K562 (cell line): ENCODE measurements around the gene DLK2.

Experiments
- ATF1 ChIP-seq, 2 experiments: fragments of 450-650 bp in 1 of 2; IDR thresholded peaks; 2 replicates each; pipeline ENCODE4 v1.6.1; 2016; ENCODE audit warnings: missing compliant biosample characterization in 1 of 2, missing genetic modification characterization in 1 of 2
- CREB1 ChIP-seq, 2 experiments: sonication (generic) in 1 of 2; formaldehyde crosslinking in 1 of 2; IDR thresholded peaks; 2 replicates each; pipeline versions ENCODE4 v1.6.1 to v1.8.0; 2012 to 2022; ENCODE audit warnings: inconsistent platforms in 1 of 2, mild to moderate bottlenecking in 1 of 2, missing genetic modification reagents in 1 of 2, moderate library complexity in 1 of 2
- GATAD2A ChIP-seq: fragments of 450-650 bp; IDR thresholded peaks from 2 replicates; pipeline ENCODE4 v1.6.1; 2017
- HDAC1 ChIP-seq, 2 experiments: fragments of 450-650 bp; IDR thresholded peaks; 2 replicates each; pipeline ENCODE4 v1.6.1; 2016 to 2017; ENCODE audit warnings: inconsistent platforms in 1 of 2, mild to moderate bottlenecking in 1 of 2, moderate library complexity in 1 of 2
- NFYB ChIP-seq: IDR thresholded peaks from 2 replicates; pipeline ENCODE4 v1.6.1; 2011; ENCODE audit warnings: mild to moderate bottlenecking, moderate library complexity; ENCODE audit not compliant: insufficient read length; ENCODE audit errors: extremely low read depth
- SIRT6 ChIP-seq: IDR thresholded peaks from one replicate; pipeline ENCODE4 v1.6.1; 2012; ENCODE audit warnings: low read depth, mild to moderate bottlenecking, control low read depth, inconsistent platforms, low read length, moderate library complexity
- SIX5 ChIP-seq, 2 experiments: IDR thresholded peaks; 2 replicates each; pipeline ENCODE4 v1.6.1; 2011; ENCODE audit warnings: low read length in 2 of 2, borderline replicate concordance in 1 of 2, low read depth in 1 of 2, mild to moderate bottlenecking in 1 of 2, moderate library complexity in 1 of 2; ENCODE audit not compliant: insufficient read depth in 1 of 2
- ZNF324 ChIP-seq: fragments of 250-450 bp; sonication (Bioruptor Pico); IDR thresholded peaks from 2 replicates; pipeline ENCODE4 v1.4.0; 2020; ENCODE audit warnings: mild to moderate bottlenecking
- TF ChIP-seq, protein P1 (sequence below), 3 experiments: IDR thresholded peaks in 2 of 3; conservative IDR thresholded peaks in 1 of 3; 2 replicates each; pipeline ENCODE4 v1.5.1; 2011 to 2012; ENCODE audit warnings: low read length in 3 of 3, mild to moderate bottlenecking in 3 of 3, control low read depth in 2 of 3, improper control_type of control experiment in 1 of 3, inconsistent platforms in 1 of 3, low read depth in 1 of 3, mixed read lengths in 1 of 3, moderate library complexity in 1 of 3; ENCODE audit not compliant: insufficient read depth in 2 of 3
- TF ChIP-seq, protein P2 (sequence below): fragments of 250-450 bp; sonication (Bioruptor Pico); IDR thresholded peaks from 2 replicates; pipeline ENCODE4 v1.8.0; 2021; ENCODE audit warnings: moderate library complexity, mild to moderate bottlenecking, inconsistent platforms
- TF ChIP-seq, protein P3 (sequence below): fragments of 250-450 bp; sonication (Bioruptor Pico); IDR thresholded peaks from 2 replicates; pipeline ENCODE4 v1.8.0; 2022; ENCODE audit warnings: inconsistent platforms

DNA sequence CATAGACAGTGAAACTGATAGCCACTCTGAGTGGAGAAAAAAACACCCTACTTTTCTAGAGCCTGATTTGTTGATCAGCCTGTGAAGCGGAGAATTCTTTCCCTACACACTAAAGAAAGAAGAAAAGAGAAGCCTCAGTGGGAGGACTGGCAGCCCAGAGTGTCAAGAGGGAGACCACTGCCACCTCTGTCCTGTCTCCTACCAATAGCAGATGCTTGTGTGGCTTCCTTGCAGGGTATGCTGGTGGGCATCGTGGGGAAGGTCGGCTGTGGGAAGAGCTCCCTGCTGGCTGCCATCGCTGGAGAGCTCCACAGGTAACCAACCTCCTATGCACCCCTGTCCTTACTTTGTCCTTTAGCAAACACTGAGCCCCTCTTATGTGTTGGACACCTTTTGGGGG lies 17.6 kb downstream of the DLK2 start:
- TF ChIP-seq, protein P1, sequence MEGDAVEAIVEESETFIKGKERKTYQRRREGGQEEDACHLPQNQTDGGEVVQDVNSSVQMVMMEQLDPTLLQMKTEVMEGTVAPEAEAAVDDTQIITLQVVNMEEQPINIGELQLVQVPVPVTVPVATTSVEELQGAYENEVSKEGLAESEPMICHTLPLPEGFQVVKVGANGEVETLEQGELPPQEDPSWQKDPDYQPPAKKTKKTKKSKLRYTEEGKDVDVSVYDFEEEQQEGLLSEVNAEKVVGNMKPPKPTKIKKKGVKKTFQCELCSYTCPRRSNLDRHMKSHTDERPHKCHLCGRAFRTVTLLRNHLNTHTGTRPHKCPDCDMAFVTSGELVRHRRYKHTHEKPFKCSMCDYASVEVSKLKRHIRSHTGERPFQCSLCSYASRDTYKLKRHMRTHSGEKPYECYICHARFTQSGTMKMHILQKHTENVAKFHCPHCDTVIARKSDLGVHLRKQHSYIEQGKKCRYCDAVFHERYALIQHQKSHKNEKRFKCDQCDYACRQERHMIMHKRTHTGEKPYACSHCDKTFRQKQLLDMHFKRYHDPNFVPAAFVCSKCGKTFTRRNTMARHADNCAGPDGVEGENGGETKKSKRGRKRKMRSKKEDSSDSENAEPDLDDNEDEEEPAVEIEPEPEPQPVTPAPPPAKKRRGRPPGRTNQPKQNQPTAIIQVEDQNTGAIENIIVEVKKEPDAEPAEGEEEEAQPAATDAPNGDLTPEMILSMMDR (IDR thresholded peaks at IDR 0.05 in 2 of 3, conservative IDR thresholded peaks at IDR 0.05 in 1 of 3; ENCODE audit: insufficient read depth in 2 of 3, low read depth in 1 of 3, low read length in 3 of 3): no peak
- TF ChIP-seq ATF1 (CRISPR knock-in tag; IDR thresholded peaks at IDR 0.05) (no peak), ATF1 (tag; IDR thresholded peaks at IDR 0.05) (no peak), CREB1 (IDR thresholded peaks at IDR 0.05) (no peak), CREB1 (CRISPR knock-in tag; IDR thresholded peaks at IDR 0.05) (no peak), ZNF324 (no peak), SIRT6 (no peak), GATAD2A (no peak), NFYB (no peak), HDAC1 (IDR thresholded peaks at IDR 0.05) (no peak), SIX5 (IDR thresholded peaks at IDR 0.05; ENCODE audit: borderline replicate concordance in 1 of 2, insufficient read depth in 1 of 2, low read depth in 1 of 2, low read length in 2 of 2) (no peak)
- TF ChIP-seq, protein P2, sequence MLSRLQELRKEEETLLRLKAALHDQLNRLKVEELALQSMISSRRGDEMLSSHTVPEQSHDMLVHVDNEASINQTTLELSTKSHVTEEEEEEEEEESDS: no peak
- TF ChIP-seq, protein P3, sequence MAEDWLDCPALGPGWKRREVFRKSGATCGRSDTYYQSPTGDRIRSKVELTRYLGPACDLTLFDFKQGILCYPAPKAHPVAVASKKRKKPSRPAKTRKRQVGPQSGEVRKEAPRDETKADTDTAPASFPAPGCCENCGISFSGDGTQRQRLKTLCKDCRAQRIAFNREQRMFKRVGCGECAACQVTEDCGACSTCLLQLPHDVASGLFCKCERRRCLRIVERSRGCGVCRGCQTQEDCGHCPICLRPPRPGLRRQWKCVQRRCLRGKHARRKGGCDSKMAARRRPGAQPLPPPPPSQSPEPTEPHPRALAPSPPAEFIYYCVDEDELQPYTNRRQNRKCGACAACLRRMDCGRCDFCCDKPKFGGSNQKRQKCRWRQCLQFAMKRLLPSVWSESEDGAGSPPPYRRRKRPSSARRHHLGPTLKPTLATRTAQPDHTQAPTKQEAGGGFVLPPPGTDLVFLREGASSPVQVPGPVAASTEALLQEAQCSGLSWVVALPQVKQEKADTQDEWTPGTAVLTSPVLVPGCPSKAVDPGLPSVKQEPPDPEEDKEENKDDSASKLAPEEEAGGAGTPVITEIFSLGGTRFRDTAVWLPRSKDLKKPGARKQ (CRISPR knock-in tag): no peak
